Activated T-helper 17 cell treated with anti-CD3 and anti-CD28 coated beads, Interleukin-2, amount 50 U/mL, for 72 hours (primary cell): ENCODE measurements around the gene HLX. TPM values are rescaled to one million over a fixed set of nuclear protein-coding genes. Genes with fewer than 3 reads are reported as not detected.

Experiments
- ATAC-seq: fragments of 150-1000 bp; cut with Tn5 transposase; replicated peaks from 2 replicates; pipeline ENCODE4 v1.10.0; 2021; ENCODE audit warnings: mild to moderate bottlenecking, moderate library complexity
- H3K27ac Mint-ChIP-seq: one replicate; pipeline ENCODE4 v1.8.0; 2022; ENCODE audit warnings: mixed read lengths
- H3K27me3 Mint-ChIP-seq: one replicate; pipeline ENCODE4 v1.8.0; 2022; ENCODE audit warnings: mixed read lengths
- H3K36me3 Mint-ChIP-seq: one replicate; pipeline ENCODE4 v1.8.0; 2022; ENCODE audit warnings: low read depth, mild to moderate bottlenecking, mixed read lengths
- H3K4me1 Mint-ChIP-seq: one replicate; pipeline ENCODE4 v1.8.0; 2022; ENCODE audit warnings: mixed read lengths
- H3K4me3 Mint-ChIP-seq: one replicate; pipeline ENCODE4 v1.8.0; 2022; ENCODE audit warnings: mild to moderate bottlenecking, mixed read lengths
- H3K9me3 Mint-ChIP-seq: one replicate; pipeline ENCODE4 v1.8.0; 2022; ENCODE audit warnings: mixed read lengths
- total RNA-seq, 2 donors: library from RNA; stranded (reverse); gene quantifications; one replicate each; pipeline ENCODE4 v1.2.3, GENCODE V29; 2022

HLX gene
- total RNA-seq, 2 donors from 2014 or later, result 0.11 to 4.1 TPM

DNA sequence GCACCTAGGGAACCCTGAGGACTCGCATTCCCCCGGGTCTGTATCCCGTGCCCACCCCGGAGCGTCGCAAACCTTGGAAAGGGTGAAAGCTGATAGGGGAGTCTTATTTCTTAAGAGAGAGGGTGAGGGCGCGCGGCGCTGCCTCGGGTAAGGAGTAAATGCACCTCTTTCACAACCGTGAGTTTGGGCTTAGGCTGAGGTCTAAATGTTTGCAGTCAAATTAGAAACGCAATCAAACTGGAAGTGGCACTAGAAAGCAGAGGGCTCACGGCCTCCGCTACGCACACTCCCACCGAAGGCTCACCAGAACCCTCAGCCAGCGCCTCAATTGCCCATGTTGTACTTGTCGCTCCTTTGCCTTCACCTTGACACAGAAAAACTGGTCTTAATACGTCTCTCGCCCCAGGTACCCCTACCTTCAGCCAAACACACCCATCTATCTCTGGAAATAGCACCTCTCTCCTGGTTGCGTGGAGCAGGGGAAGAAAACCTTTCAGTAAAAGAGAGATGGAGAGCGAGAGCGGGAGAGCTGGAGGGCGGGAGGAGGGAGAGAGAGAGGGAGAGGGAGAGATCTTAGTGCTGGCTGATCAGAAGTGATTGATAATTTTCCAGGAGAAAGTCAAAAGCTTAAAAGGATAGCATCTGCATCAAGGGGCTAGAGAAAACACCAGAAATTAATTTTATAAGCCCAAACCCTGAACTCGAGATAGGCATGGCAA is 1.7 kb upstream of the HLX start:
- H3K4me1 Mint-ChIP-seq, result peaks cover 19% of the 10 kb centered on the region
- H3K27ac Mint-ChIP-seq, result no peak overlapping the region
- peak overlapping the region; percentile 75 for H3K4me3 Mint-ChIP-seq

DNA sequence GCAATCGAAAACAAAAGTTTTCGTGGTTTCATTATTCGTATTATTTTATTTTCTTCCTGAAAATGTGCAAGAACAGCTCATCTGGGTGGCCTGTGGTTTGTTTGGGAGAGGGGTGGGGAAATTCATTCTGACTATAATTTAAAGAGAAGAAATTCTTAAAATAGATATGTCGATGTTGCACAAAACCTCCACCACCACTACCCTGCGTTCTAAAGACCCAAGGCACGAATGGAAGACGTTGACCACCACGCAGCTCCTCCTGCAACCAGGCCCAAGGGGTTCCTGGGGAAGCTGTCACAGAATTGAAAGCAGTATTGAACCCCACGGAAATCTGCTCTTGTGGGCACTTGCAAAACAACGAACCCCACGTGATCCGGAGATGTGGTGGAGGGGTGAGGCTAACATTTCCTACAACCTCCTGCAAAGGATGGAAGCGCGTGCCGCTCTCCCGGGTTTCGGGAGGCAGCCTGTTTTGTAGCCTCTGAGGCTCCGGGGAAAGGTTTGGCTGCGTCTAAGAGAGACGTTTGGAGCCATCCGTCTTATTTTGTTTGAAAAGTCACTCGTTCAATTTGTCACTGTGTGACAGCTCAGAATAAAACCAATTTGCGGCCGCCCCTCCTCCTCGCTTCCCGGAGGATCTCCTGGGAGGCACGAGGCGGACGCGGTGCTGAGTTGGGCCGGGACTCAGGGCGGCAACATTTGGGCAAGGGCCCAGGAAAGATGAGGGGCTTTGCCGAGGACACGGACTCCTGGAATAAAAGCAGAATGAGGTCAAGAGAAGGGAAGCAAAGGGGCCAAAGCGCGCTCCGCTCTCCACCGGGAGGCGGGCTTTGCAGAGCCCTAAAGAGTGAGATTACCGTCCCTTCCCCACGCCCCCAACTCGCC is 810 bp upstream of the HLX start:
- H3K4me3 Mint-ChIP-seq, result peak overlapping the region; percentile 75
- peaks cover 19% of the 10 kb centered on the region for H3K4me1 Mint-ChIP-seq
- peak; percentile 20 for ATAC-seq
- no peaks in the 10 kb centered on the region for H3K9me3 Mint-ChIP-seq
- peaks cover 7% of the 10 kb centered on the region for H3K36me3 Mint-ChIP-seq
- H3K27me3 Mint-ChIP-seq, result peaks cover 70% of the 10 kb centered on the region
- H3K27ac Mint-ChIP-seq, result no peak overlapping the region

More for the DNA sequence above, 1.7 kb upstream of the HLX start:
- no peak for ATAC-seq
- Mint-ChIP-seq H3K9me3 (no peaks in the 10 kb centered on the region), H3K27me3 (peaks cover 74% of the 10 kb centered on the region), H3K36me3 (peaks cover 7% of the 10 kb centered on the region)

DNA sequence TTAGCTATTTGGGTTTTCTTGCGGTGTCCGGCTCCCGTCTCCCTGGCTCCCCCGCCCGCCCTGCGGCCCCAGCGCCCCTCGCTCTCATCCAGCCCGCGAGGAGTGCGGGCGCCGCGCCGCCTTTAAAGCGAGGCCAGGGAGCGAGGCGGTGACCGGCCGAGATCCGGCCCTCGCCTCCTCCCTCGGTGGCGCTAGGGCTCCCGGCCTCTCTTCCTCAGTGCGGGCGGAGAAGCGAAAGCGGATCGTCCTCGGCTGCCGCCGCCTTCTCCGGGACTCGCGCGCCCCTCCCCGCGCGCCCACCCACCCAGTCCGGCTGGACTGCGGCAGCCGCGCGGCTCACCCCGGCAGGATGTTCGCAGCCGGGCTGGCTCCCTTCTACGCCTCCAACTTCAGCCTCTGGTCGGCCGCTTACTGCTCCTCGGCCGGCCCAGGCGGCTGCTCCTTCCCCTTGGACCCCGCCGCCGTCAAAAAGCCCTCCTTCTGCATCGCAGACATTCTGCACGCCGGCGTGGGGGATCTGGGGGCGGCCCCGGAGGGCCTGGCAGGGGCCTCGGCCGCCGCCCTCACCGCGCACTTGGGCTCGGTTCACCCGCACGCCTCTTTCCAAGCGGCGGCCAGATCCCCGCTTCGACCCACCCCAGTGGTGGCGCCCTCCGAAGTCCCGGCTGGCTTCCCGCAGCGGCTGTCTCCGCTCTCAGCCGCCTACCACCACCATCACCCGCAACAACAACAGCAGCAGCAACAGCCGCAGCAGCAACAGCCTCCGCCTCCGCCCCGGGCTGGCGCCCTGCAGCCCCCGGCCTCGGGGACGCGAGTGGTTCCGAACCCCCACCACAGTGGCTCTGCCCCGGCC is 492 bp downstream of the HLX start:
- H3K4me1 Mint-ChIP-seq, result peaks cover 19% of the 10 kb centered on the region
- H3K9me3 Mint-ChIP-seq, result no peaks in the 10 kb centered on the region
- H3K27me3 Mint-ChIP-seq, result peaks cover 64% of the 10 kb centered on the region
- peak overlapping the region; percentile 75 for H3K4me3 Mint-ChIP-seq
- H3K36me3 Mint-ChIP-seq, result peaks cover 7% of the 10 kb centered on the region
- no peak overlapping the region for H3K27ac Mint-ChIP-seq
- ATAC-seq, result peak; percentile 28

DNA sequence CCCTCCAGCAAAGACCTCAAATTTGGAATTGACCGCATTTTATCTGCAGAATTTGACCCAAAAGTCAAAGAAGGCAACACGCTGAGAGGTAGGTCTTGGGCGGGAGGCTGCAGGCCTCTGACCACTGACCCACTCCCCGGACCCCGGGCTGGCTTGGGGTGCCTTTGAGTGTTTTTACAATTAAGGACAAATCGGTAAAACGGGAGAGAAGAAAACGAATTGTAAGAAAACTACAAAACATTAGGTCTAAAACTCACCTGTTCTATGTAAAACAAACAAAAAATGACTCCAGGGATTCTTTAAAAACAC is 1.1 kb downstream of the HLX start:
- peaks cover 19% of the 10 kb centered on the region for H3K4me1 Mint-ChIP-seq
- H3K36me3 Mint-ChIP-seq, result peaks cover 7% of the 10 kb centered on the region
- no peak overlapping the region for H3K27ac Mint-ChIP-seq
- H3K27me3 Mint-ChIP-seq, result peaks cover 60% of the 10 kb centered on the region
- no peaks in the 10 kb centered on the region for H3K9me3 Mint-ChIP-seq
- H3K4me3 Mint-ChIP-seq, result peak overlapping the region; percentile 75
- no peak for ATAC-seq

DNA sequence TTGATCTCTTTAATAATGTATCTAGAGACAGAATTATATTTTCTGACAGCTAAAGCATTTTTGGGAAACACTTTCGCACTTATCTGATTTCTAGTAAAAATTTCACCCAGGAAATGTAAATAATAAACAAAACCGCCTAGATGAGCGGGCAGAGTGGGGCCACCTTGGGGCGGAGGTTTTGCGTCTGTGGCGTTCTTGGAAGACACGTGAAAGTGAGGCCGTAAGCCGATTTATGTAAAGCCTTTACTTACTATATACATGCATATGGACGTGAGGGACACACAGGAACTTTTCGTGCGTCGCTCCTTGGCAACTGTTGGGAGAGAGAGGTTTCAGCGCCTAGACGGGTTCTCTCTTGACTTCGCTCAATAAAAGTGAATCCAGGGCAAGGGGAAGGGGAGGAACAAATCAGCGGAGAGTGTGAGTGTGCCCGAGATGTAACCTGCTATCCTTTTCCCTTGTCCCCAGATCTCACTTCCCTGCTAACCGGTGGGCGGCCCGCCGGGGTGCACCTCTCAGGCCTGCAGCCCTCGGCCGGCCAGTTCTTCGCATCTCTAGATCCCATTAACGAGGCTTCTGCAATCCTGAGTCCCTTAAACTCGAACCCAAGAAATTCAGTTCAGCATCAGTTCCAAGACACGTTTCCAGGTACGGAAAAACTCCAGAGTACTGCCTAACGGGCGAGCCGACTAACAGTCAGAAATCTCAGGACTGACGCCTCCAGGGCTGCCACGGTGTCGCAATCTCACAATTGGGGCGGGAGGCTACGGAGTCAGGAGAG is 1.7 kb downstream of the HLX start:
- Mint-ChIP-seq H3K9me3 (no peaks in the 10 kb centered on the region), H3K4me1 (peaks cover 19% of the 10 kb centered on the region), H3K4me3 (peak overlapping the region; percentile 75), H3K36me3 (peaks cover 7% of the 10 kb centered on the region), H3K27me3 (peaks cover 61% of the 10 kb centered on the region), H3K27ac (no peak overlapping the region)
- no peak for ATAC-seq

DNA sequence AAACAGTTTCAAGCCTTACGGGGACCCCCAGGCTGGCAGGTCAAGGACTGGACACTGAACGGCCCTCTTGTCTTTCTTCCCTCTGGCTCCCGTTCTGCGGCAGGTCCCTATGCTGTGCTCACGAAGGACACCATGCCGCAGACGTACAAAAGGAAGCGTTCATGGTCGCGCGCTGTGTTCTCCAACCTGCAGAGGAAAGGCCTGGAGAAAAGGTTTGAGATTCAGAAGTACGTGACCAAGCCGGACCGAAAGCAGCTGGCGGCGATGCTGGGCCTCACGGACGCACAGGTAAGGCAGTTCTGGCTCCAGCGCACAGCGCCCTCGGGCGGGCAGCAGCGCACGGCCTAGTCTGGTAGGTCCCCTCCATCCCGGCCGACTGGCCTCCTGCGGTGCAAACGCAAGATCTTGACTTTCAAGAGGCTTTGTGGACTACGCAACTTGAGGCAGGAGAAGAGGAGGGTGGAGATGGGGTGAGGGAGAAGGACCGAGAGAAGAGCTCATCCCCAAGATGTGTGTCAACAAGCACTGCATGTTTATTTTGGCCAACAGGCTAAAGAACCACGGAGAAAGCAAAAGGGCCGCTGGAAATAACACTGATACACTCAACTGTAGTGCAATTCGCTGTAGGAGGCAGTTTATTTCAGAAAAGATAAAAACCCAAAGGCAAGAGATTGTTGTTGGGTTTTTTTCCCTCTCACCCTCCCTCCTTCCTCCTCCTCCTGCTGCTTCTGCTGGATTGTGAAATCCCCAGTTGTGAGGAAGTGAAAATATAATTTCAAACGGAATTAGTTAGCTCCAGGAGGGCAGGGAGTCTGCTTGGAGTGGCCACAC is 3.0 kb downstream of the HLX start:
- H3K4me1 Mint-ChIP-seq, result peaks cover 19% of the 10 kb centered on the region
- H3K27me3 Mint-ChIP-seq, result peaks cover 58% of the 10 kb centered on the region
- H3K9me3 Mint-ChIP-seq, result no peaks in the 10 kb centered on the region
- no peak overlapping the region for H3K27ac Mint-ChIP-seq
- H3K36me3 Mint-ChIP-seq, result peaks cover 7% of the 10 kb centered on the region
- no peak overlapping the region for H3K4me3 Mint-ChIP-seq
- no peak for ATAC-seq

DNA sequence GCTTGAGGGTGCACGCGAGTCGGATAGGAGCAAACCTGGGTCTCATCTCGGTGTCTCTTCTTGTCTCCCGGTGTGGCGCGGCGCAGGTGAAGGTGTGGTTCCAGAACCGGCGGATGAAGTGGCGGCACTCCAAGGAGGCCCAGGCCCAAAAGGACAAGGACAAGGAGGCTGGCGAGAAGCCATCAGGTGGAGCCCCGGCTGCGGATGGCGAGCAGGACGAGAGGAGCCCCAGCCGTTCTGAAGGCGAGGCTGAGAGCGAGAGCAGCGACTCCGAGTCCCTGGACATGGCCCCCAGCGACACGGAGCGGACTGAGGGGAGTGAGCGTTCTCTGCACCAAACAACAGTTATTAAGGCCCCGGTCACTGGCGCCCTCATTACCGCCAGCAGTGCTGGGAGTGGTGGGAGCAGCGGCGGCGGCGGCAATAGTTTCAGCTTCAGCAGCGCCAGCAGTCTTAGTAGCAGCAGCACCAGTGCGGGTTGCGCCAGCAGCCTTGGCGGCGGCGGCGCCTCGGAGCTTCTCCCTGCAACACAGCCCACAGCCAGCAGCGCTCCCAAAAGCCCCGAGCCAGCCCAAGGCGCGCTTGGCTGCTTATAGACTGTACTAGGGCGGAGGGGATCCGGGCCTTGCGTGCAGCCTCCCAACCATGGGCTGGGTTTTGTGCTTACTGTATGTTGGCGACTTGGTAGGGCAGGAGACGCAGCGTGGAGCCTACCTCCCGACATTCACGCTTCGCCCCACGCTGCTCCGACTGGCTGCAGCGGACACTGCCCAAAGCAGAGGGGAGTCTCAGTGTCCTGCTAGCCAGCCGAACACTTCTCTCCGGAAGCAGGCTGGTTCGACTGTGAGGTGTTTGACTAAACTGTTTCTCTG is 5.1 kb downstream of the HLX start:
- no peak for ATAC-seq
- Mint-ChIP-seq H3K9me3 (no peaks in the 10 kb centered on the region), H3K27me3 (peaks cover 62% of the 10 kb centered on the region), H3K4me3 (no peak overlapping the region), H3K36me3 (no peaks in the 10 kb centered on the region), H3K4me1 (peaks cover 8% of the 10 kb centered on the region), H3K27ac (no peak overlapping the region)

DNA sequence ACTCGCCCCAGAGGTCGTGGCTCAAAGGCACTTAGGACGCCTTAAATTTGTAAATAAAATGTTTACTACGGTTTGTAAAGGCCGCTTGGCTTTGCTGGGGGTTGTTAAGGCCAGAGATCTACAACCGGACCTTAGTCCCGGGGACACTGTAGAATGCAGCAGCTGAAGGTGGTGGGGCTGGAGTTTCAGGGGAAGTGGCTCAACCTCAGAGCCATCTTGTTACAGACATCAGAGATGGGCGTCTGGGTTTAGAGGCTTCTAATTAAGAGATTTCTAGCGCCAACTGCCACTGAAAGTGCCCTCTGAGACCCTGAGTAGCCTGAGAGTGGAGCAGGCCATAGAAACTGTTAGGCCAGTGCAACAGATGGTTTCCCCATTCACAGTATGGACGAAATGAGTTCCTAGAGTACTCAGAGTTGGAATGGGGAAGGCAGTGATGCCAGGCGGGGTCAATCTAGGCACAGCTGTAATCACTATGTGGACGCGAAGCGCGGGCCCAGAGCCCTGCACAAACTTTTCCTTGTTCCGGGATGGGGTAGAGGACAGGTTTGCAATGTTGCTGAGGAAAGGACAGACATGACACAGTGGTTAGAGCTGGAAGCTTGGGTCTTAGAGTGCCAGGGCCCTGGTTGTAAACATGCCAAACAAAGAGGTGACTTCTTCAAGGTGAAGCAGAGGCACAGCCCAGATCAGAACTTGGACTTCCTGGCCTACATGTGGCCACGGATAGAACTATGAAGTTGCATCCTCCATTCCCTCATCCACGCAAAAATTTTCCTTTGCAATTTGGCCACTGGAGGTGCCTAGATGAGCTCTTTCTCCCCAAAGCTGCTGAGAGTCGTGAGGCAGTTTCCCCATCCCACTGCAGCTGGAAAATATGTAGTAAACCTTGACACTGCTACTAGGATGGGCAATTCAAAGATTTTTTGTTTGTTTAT is 6.0 kb downstream of the HLX start:
- Mint-ChIP-seq H3K9me3 (no peaks in the 10 kb centered on the region), H3K4me1 (peaks cover 8% of the 10 kb centered on the region), H3K4me3 (no peak overlapping the region), H3K27ac (no peak overlapping the region), H3K36me3 (no peaks in the 10 kb centered on the region), H3K27me3 (peaks cover 69% of the 10 kb centered on the region)
- no peak for ATAC-seq

DNA sequence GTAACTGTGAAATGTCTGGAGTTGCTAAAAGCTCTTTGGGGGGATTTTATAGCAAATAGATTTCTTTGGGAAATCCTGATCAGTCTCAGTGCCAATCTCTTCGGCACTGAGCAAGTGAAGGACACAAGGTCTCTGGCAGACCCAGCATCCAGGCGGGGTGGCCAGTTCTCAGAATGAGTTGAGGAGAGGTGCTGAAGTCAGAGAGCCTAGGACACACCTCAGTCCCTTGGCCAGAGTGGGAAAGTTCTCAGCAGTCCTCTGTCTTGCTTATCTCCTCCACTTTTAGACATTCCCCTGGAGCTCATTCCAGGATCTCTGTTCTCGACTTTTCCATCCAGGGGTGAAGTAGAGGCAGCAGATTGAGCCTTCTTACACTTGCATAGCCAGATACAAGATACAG is 6.7 kb downstream of the HLX start:
- Mint-ChIP-seq H3K27me3 (peaks cover 68% of the 10 kb centered on the region), H3K4me1 (peaks cover 2% of the 10 kb centered on the region), H3K27ac (no peak overlapping the region), H3K9me3 (no peaks in the 10 kb centered on the region), H3K4me3 (no peak overlapping the region), H3K36me3 (no peaks in the 10 kb centered on the region)
- no peak for ATAC-seq

DNA sequence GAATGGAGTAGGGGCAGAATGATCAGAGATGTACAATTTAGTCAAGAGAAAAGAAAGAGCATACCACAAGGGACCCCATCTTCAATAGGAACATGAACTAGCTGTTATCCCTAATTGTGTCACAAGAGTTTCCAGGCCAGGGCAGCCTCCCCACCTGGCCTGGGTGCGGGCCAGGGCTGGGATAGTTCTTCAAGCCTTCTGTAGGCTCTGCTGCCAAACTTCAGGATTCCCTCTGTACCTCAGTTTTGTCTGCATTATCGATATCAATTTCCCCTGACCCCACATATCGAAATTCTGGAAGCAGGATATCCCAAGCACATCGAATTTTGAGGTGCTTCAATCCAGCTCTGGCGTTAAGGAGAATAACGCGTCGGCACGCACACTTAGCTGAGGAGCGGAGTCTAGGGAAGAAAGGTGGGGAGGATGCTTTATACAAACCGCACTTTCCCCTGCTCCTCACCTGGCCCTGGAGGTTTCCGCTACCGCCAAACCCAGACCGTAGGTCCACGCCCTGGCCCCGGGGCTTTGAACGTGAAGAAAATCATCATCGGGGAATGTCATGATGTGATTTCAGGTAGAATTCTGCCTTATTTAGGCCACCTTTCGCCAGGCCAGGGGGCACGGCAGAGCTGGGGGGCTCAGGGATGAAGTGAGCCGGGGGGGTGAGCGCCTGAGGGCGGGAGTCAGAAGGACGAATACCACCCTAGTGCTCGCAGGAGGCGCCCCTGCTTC is 7.4 kb downstream of the HLX start:
- peaks cover 70% of the 10 kb centered on the region for H3K27me3 Mint-ChIP-seq
- no peak overlapping the region for H3K4me3 Mint-ChIP-seq
- no peaks in the 10 kb centered on the region for H3K9me3 Mint-ChIP-seq
- ATAC-seq, result no peak
- no peak overlapping the region for H3K27ac Mint-ChIP-seq
- no peaks in the 10 kb centered on the region for H3K4me1 Mint-ChIP-seq
- no peaks in the 10 kb centered on the region for H3K36me3 Mint-ChIP-seq

DNA sequence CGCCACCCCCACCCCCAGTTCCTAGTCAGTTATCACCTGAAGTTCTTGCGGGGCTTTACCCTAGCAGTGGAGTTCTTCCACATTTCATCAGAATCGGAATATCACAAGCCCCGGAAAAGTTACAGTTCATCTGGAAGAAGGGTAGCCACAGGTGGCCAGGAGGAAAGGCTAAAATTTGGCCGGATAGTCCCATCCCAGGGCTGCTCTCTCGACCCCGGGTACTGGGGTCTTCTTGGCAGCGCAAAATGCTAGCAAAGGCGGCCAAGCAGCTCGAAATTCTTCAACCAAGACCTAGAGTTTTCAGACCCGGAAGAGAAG is 7.9 kb downstream of the HLX start:
- no peak for ATAC-seq
- Mint-ChIP-seq H3K27ac (no peak overlapping the region), H3K4me1 (no peaks in the 10 kb centered on the region), H3K27me3 (peaks cover 72% of the 10 kb centered on the region), H3K4me3 (no peak overlapping the region), H3K36me3 (no peaks in the 10 kb centered on the region), H3K9me3 (no peaks in the 10 kb centered on the region)
